CD4-positive, alpha-beta T cell (primary cell): ENCODE data around the gene TBC1D2B. TPM values are rescaled to one million over a fixed set of nuclear protein-coding genes. Genes with fewer than 3 reads are reported as not detected.

ENCODE experiments used
- ATAC-seq: fragments of 200-7000 bp; cut with Tn5 transposase; one replicate; pipeline ENCODE4 v1.10.0; 2022; ENCODE audit warnings: mild to moderate bottlenecking; ENCODE audit not compliant: poor library complexity
- CTCF ChIA-PET: fragments of 350-600 bp; sonication (Branson Sonifier 250); formaldehyde crosslinking; loops from one replicate; lab custom pipeline; 2021; ENCODE audit warnings: antibody characterized with exemption, inconsistent platforms; lab: Charles Lee
- POLR2A ChIA-PET: fragments of 350-600 bp; sonication (Branson Sonifier 250); formaldehyde crosslinking; loops from one replicate; lab custom pipeline; 2021; ENCODE audit warnings: antibody characterized with exemption, inconsistent platforms; lab: Charles Lee
- DNase-seq, 14 experiments: peaks; one replicate each; pipeline ENCODE4 v3.0.0-alpha.2; 2013 to 2020; ENCODE audit warnings: mixed read lengths in 2 of 14
- H3K27ac ChIP-seq, 2 donors: one replicate each; pipeline versions ENCODE4 v1.5.1 to v1.7.0; 2013; ENCODE audit warnings: low read length in 2 of 2, low read depth in 1 of 2, mild to moderate bottlenecking in 1 of 2
- H3K27me3 ChIP-seq, 2 experiments: 1 replicate in 1 of 2; 2 replicates in 1 of 2; pipeline versions ENCODE4 v1.6.1 to v1.7.0; 2013; ENCODE audit warnings: low read length in 2 of 2, control low read depth in 1 of 2, mild to moderate bottlenecking in 1 of 2, moderate library complexity in 1 of 2; ENCODE audit not compliant: insufficient read depth in 2 of 2, control insufficient read depth in 1 of 2
- H3K36me3 ChIP-seq: one replicate; pipeline ENCODE4 v1.6.1; 2013; ENCODE audit warnings: low read length, control low read depth; ENCODE audit not compliant: insufficient read depth
- H3K4me1 ChIP-seq: one replicate; pipeline ENCODE4 v1.6.1; 2013; ENCODE audit warnings: low read length, control low read depth; ENCODE audit not compliant: insufficient read depth
- H3K4me3 ChIP-seq: one replicate; pipeline ENCODE4 v1.5.1; 2013; ENCODE audit warnings: mild to moderate bottlenecking, low read length, moderate library complexity
- H3K9me3 ChIP-seq, 2 experiments: 1 replicate in 1 of 2; 2 replicates in 1 of 2; pipeline versions ENCODE4 v1.6.1 to v1.7.0; 2013; ENCODE audit warnings: low read length in 2 of 2, mild to moderate bottlenecking in 2 of 2, control low read depth in 1 of 2, moderate library complexity in 1 of 2; ENCODE audit not compliant: control insufficient read depth in 1 of 2, insufficient read depth in 1 of 2
- H3K27ac Mint-ChIP-seq: one replicate; pipeline ENCODE4 v1.8.0; 2020; ENCODE audit warnings: mixed read lengths
- H3K27me3 Mint-ChIP-seq: one replicate; pipeline ENCODE4 v1.8.0; 2021; ENCODE audit warnings: mixed read lengths
- H3K36me3 Mint-ChIP-seq: one replicate; pipeline ENCODE4 v1.8.0; 2021; ENCODE audit warnings: low read depth, mixed read lengths
- H3K4me1 Mint-ChIP-seq: one replicate; pipeline ENCODE4 v1.8.0; 2021; ENCODE audit warnings: low read depth, mixed read lengths
- H3K4me3 Mint-ChIP-seq: one replicate; pipeline ENCODE4 v1.8.0; 2020; ENCODE audit warnings: mild to moderate bottlenecking, mixed read lengths
- H3K9me3 Mint-ChIP-seq: one replicate; pipeline ENCODE4 v1.8.0; 2020; ENCODE audit warnings: mixed read lengths
- CTCF ChIP-seq: fragments of 200-600 bp; IDR thresholded peaks from one replicate; pipeline ENCODE4 v1.8.0; 2022; ENCODE audit warnings: antibody characterized with exemption, mild to moderate bottlenecking
- intact Hi-C, 2 experiments: fragments of 100-400 bp; cut with DNase I in 1 of 2; cut with micrococcal nuclease in 1 of 2; formaldehyde crosslinking; loops; one replicate each; pipeline versions ENCODE4 v1.15.1 to v1.9.0; 2023 to 2025; cut with DNase I, micrococcal nuclease
- total RNA-seq, 174 experiments: library from RNA in 2 of 174; stranded (reverse) in 2 of 174; gene quantifications; one replicate each; pipeline ENCODE4 v1.2.3 and lab custom pipeline; 2021 to 2026

The TBC1D2B gene
- total RNA-seq, 2 experiments from 2014 or later, result 89.3 to 97.6 TPM

- intact Hi-C loops, result loop anchor here in 1 of 2 experiments (1.0 to 2.0 kb wide), 2 partner anchors 19 to 27 kb away; partner anchors contain the start of gene TBC1D2B
- peak overlapping the region; percentile 78 to 83 for H3K27ac ChIP-seq
- H3K4me1 ChIP-seq, result peaks cover 89% of the 10 kb centered on the region
- H3K4me3 ChIP-seq, result peak overlapping the region; percentile 16
- TF ChIP-seq CTCF, result no peak
- H3K4me3 Mint-ChIP-seq, result peak overlapping the region; percentile 76
- H3K27me3 Mint-ChIP-seq, result no peaks in the 10 kb centered on the region
- H3K9me3 Mint-ChIP-seq, result no peaks in the 10 kb centered on the region
- H3K27me3 ChIP-seq, result no peaks in the 10 kb centered on the region
- DNase-seq (peak in 8 of 14 experiments; percentile 25 to 79 (median 45)), ATAC-seq (peak; percentile 47)
- H3K36me3 ChIP-seq, result peaks cover 18% of the 10 kb centered on the region
- CTCF ChIA-PET, result interaction anchor here (1.0 to 6.1 kb wide), 5 partner anchors 10 to 58 kb away, joined by 3 to 37 read pairs (median 22); no protein-coding TSS in a partner anchor
- H3K4me1 Mint-ChIP-seq, result peaks cover 98% of the 10 kb centered on the region
- peaks cover 19% of the 10 kb centered on the region for H3K36me3 Mint-ChIP-seq
- H3K27ac Mint-ChIP-seq, result peak overlapping the region; percentile 84
- POLR2A ChIA-PET, result interaction anchor here (0.5 to 14.1 kb wide), 7 partner anchors 9 to 204 kb away, joined by 3 to 304 read pairs (median 10); partner anchors contain the start of gene TBC1D2B
- no peaks in the 10 kb centered on the region for H3K9me3 ChIP-seq
These were observed 27.6 kb downstream of the TBC1D2B start for GRCh38 chr15:78049691-78050440.

DNA sequence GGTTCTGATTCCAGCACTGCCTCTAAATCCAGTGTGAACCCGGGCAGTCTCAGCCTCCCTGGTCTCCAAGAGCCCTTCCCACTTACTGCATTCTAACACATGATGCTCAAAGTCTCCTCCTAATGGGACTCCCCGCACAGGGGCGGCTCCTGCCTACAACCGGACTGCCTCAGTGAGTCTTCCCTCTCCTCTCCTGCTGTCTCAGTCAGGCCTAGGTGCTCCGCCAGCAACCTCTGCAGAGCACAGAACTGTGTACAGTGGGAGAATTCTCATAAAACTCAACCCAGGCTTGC, 28.9 kb downstream of the TBC1D2B start:
- Mint-ChIP-seq H3K27me3 (no peaks in the 10 kb centered on the region), H3K4me1 (peaks cover 98% of the 10 kb centered on the region), H3K27ac (peak overlapping the region; percentile 84), H3K4me3 (peak overlapping the region; percentile 32), H3K36me3 (peaks cover 30% of the 10 kb centered on the region), H3K9me3 (no peaks in the 10 kb centered on the region)
- ChIA-PET CTCF (interaction anchor here (1.6 kb wide), 1 partner anchor 14 kb away, joined by 7 read pairs; no protein-coding TSS in a partner anchor), POLR2A (interaction anchor here (1.9 to 14.1 kb wide), 4 partner anchors 8 to 24 kb away, joined by 9 to 304 read pairs (median 69); partner anchors contain the start of gene TBC1D2B)
- no peaks in the 10 kb centered on the region for H3K9me3 ChIP-seq
- no peak for ATAC-seq
- peaks cover 23% of the 10 kb centered on the region for H3K36me3 ChIP-seq
- H3K27me3 ChIP-seq, result no peaks in the 10 kb centered on the region
- DNase-seq, result no peak
- H3K4me1 ChIP-seq, result peaks cover 94% of the 10 kb centered on the region
- no peak overlapping the region for H3K4me3 ChIP-seq
- peak overlapping the region; percentile 78 to 83 for H3K27ac ChIP-seq
- intact Hi-C loops, result no loop called here
- TF ChIP-seq CTCF, result no peak

DNA sequence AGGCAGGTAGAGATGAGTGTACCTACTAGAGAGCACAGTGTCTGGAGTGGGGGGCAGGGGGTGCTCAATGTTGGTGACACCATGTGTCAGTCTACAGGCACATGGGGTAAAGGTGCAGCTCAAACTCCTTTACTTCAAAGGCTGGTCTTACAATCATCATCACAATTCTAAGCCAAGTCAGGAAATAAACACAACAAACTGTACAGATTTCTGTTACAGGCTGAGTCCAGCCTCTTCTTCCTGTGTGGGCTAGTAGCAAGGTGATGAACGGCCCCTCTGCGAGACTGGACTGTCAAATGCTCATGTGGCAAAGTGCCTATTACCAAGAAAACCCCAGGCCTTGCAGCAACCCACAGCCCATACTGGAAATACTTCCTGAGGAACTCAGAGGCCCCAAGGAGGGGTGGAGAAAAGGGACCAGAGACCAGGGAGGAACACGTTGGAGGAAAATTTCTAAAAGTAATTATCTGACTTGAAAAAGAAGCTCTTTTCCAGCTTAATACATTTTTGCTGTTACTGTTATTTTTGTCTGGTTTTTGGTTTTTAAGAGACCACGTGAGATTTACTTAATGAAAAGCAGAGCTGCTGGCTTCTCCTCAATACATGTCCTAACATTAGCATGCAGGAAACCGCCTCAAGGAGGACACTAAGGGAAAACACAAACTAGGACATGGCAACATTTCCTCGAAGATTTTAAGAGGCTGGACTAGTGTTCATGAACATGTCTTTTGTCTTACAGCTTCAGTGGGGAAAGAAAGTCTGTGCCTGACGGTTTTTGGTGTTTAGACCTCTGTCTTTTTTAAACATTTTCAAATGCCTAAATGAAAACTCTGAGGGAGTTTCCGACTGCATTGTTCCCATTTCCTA, 29.5 kb downstream of the TBC1D2B start:
- H3K27me3 ChIP-seq, result no peaks in the 10 kb centered on the region
- Mint-ChIP-seq H3K4me3 (peak overlapping the region; percentile 66), H3K9me3 (no peaks in the 10 kb centered on the region), H3K27me3 (no peaks in the 10 kb centered on the region), H3K4me1 (peaks cover 98% of the 10 kb centered on the region), H3K27ac (peak overlapping the region; percentile 84), H3K36me3 (peaks cover 30% of the 10 kb centered on the region)
- DNase-seq (peak in 9 of 14 experiments; percentile 21 to 67 (median 51)), ATAC-seq (peak; percentile 36)
- no peak overlapping the region for H3K4me3 ChIP-seq
- peaks cover 95% of the 10 kb centered on the region for H3K4me1 ChIP-seq
- ChIA-PET POLR2A (interaction anchor here (1.9 to 14.1 kb wide), 4 partner anchors 9 to 24 kb away, joined by 9 to 304 read pairs (median 69); partner anchors contain the start of gene TBC1D2B), CTCF (interaction anchor here (1.0 to 1.6 kb wide), 4 partner anchors 9 to 83 kb away, joined by 3 to 9 read pairs (median 5); partner anchors contain the start of gene CIB2)
- no peak for TF ChIP-seq CTCF
- intact Hi-C loops, result loop anchor here in 1 of 2 experiments (1.0 kb wide), 1 partner anchor 14 kb away; no protein-coding TSS in a partner anchor
- H3K9me3 ChIP-seq, result no peaks in the 10 kb centered on the region
- H3K36me3 ChIP-seq, result peaks cover 23% of the 10 kb centered on the region
- H3K27ac ChIP-seq, result peak overlapping the region; percentile 78 to 83
